Fibroblast of skin of back (primary cell): ENCODE measurements around the gene CEP72.
A peak's percentile ranks its signal among the peaks of the same experiment; 100 is the strongest.
"Not testable (repeated sequence)": the region's sequence is repeated elsewhere in the genome, so short reads cannot be mapped to it uniquely, and the experiment has no call there.

Experiments
- DNase-seq: peaks from one replicate; pipeline ENCODE4 v3.0.0-alpha.2; 2013

The CEP72 gene

GRCh38 chr5:580436-580835, 31.7 kb upstream of the CEP72 start:
- no peak for DNase-seq

- DNase-seq = no peak
Observed at GRCh38 chr5:581266-581665, 30.9 kb upstream of the CEP72 start.

GRCh38 chr5:581941-582340, 30.2 kb upstream of the CEP72 start:
- DNase-seq = no peak

- DNase-seq = not testable (repeated sequence)
Observed at GRCh38 chr5:582445-582844, 29.7 kb upstream of the CEP72 start.

GRCh38 chr5:582936-583635, 29.1 kb upstream of the CEP72 start:
- no peak for DNase-seq

GRCh38 chr5:583645-584044, 28.5 kb upstream of the CEP72 start:
- no peak for DNase-seq

GRCh38 chr5:584216-584615, 27.9 kb upstream of the CEP72 start:
- no peak for DNase-seq

GRCh38 chr5:584846-585245, 27.3 kb upstream of the CEP72 start:
- no peak for DNase-seq

GRCh38 chr5:585556-585955, 26.6 kb upstream of the CEP72 start:
- DNase-seq = no peak

- no peak for DNase-seq
Observed at GRCh38 chr5:585962-586628, 26.0 kb upstream of the CEP72 start.

GRCh38 chr5:586751-587285, 25.3 kb upstream of the CEP72 start:
- DNase-seq = no peak

GRCh38 chr5:587403-587802, 24.7 kb upstream of the CEP72 start:
- DNase-seq = no peak

- no peak for DNase-seq
Observed at GRCh38 chr5:588406-588995, 23.6 kb upstream of the CEP72 start.

GRCh38 chr5:589173-589572, 23.0 kb upstream of the CEP72 start:
- DNase-seq = no peak

GRCh38 chr5:589588-589987, 22.6 kb upstream of the CEP72 start:
- no peak for DNase-seq

- DNase-seq = peak; percentile 42
Observed at GRCh38 chr5:590346-590745, 21.8 kb upstream of the CEP72 start.

- no peak for DNase-seq
Observed at GRCh38 chr5:591746-592145, 20.4 kb upstream of the CEP72 start.

GRCh38 chr5:592158-592557, 20.0 kb upstream of the CEP72 start:
- no peak for DNase-seq

- no peak for DNase-seq
Observed at GRCh38 chr5:593511-593910, 18.6 kb upstream of the CEP72 start.

- DNase-seq = no peak
Observed at GRCh38 chr5:594226-594860, 17.8 kb upstream of the CEP72 start.

- no peak for DNase-seq
Observed at GRCh38 chr5:595285-595875, 16.8 kb upstream of the CEP72 start.

- no peak for DNase-seq
Observed at GRCh38 chr5:597871-598563, 14.1 kb upstream of the CEP72 start.

GRCh38 chr5:598564-598890, 13.6 kb upstream of the CEP72 start:
- no peak for DNase-seq
